GM12878 (cell line): ENCODE results near the gene ARHGEF11. TPM values are rescaled to one million over a fixed set of nuclear protein-coding genes. Genes with fewer than 3 reads are reported as not detected.

Experiments
- BRCA1 ChIP-seq: IDR thresholded peaks from 2 replicates; pipeline ENCODE4 v1.6.1; 2011; ENCODE audit warnings: low read depth, low read length, improper control_type of control experiment
- CUX1 ChIP-seq: IDR thresholded peaks from 2 replicates; pipeline ENCODE4 v1.6.1; 2012; ENCODE audit warnings: improper control_type of control experiment, low read depth, low read length; ENCODE audit not compliant: insufficient replicate concordance
- E4F1 ChIP-seq: fragments of 450-650 bp; IDR thresholded peaks from 2 replicates; pipeline ENCODE4 v1.6.1; 2018; ENCODE audit warnings: borderline replicate concordance, mild to moderate bottlenecking; ENCODE audit not compliant: partially characterized antibody
- KDM1A ChIP-seq: fragments of 200-600 bp; sonication (generic); IDR thresholded peaks from 2 replicates; pipeline ENCODE4 v1.6.1; 2016; ENCODE audit warnings: borderline replicate concordance
- MTA2 ChIP-seq: fragments of 450-650 bp; IDR thresholded peaks from 2 replicates; pipeline ENCODE4 v1.6.1; 2016; ENCODE audit warnings: low read depth, mild to moderate bottlenecking, moderate library complexity
- POLR2AphosphoS2 ChIP-seq: IDR thresholded peaks from 2 replicates; pipeline ENCODE4 v1.6.1; 2011; ENCODE audit warnings: low read depth, mild to moderate bottlenecking, low read length, improper control_type of control experiment, moderate library complexity
- polyA plus RNA-seq, 11 experiments: library from polyadenylated mRNA; depleted of rRNA in 4 of 11; unstranded in 6 of 11; stranded (reverse) in 5 of 11; fragments of >200 nt; fragmentation: Nextera tagmentation in 4 of 11; fragmentation: Illumina TruSeq in 1 of 11; extraction: Ambion mirVana in 4 of 11; extraction: Trizol in 1 of 11; gene quantifications; 1 replicate in 1 of 11; 2 replicates in 10 of 11; pipeline versions ENCODE4 v1.2.1 to v1.2.3, GENCODE V29; 2011 to 2016; ENCODE audit warnings: inconsistent platforms in 2 of 11, missing spikeins in 2 of 11, low read depth in 1 of 11
- total RNA-seq, 4 experiments: library from RNA; depleted of rRNA in 3 of 4; stranded (reverse); fragments of >200 nt in 3 of 4; fragmentation: Illumina TruSeq in 1 of 4; extraction: Trizol in 1 of 4; gene quantifications; 2 replicates each; pipeline versions ENCODE4 v1.2.1 to v1.2.3, GENCODE V29; 2013 to 2021

The ARHGEF11 gene
- total and polyA plus RNA-seq, 10 of the 15 experiments (the other 5 are each of a cell fraction or from before 2014, with no cell fraction given), result 0.05 to 12.7 (median 1.8) TPM

- TF ChIP-seq CUX1 (no peak), MTA2 (no peak), E4F1 (no peak), KDM1A (no peak), BRCA1 (no peak), POLR2AphosphoS2 (no peak)
These were observed 109.9 kb downstream of the ARHGEF11 start (continued) for GRCh38 chr1:156935505-156936128.
